22Rv1 (cell line): ENCODE data around the gene KRTAP12-3.

ENCODE experiments used
- CTCF ChIP-seq: fragments of 450-650 bp; IDR thresholded peaks from 2 replicates; pipeline ENCODE4 v1.5.1; 2017; ENCODE audit warnings: mild to moderate bottlenecking
- ZFX ChIP-seq: fragments of 450-650 bp; IDR thresholded peaks from 2 replicates; pipeline ENCODE4 v1.6.1; 2017; ENCODE audit warnings: antibody characterized with exemption, borderline replicate concordance

GRCh38 chr21:44706706-44707581 is 49.2 kb downstream of the KRTAP12-3 start:
- TF ChIP-seq CTCF (no peak), ZFX (no peak)
